H1 (cell line): ENCODE data around the gene CSDE1. TPM values are rescaled to one million over a fixed set of nuclear protein-coding genes. Genes with fewer than 3 reads are reported as not detected.

ENCODE experiments used
- CTCF ChIA-PET: fragments of 300-600 bp; sonication (Branson Sonifier 250); formaldehyde crosslinking; loops from one replicate; lab custom pipeline; 2021; ENCODE audit not compliant: partially characterized antibody; lab: Charles Lee
- POLR2A ChIA-PET: fragments of 300-600 bp; sonication (Branson Sonifier 250); formaldehyde crosslinking; loops from one replicate; lab custom pipeline; 2021; ENCODE audit warnings: inconsistent platforms; ENCODE audit not compliant: partially characterized antibody; lab: Charles Lee
- DNase-seq, 2 experiments: peaks; one replicate each; pipeline versions ENCODE4 v3.0.0 to v3.0.0-alpha.2; 2010 to 2022; ENCODE audit warnings: low spot score in 2 of 2, low read depth in 1 of 2, mixed read lengths in 1 of 2
- FAIRE-seq: peaks from 2 replicates; lab custom pipeline; 2011; peaks lifted over from hg19 to GRCh38; lab: Jason Lieb, UNC
- H2AFZ ChIP-seq: 2 replicates; pipeline ENCODE4 v1.8.1; 2012; ENCODE audit warnings: low read length, inconsistent platforms
- H2AK5ac ChIP-seq: 2 replicates; pipeline ENCODE4 v1.6.1; 2013; ENCODE audit warnings: low read depth, low read length
- H2BK120ac ChIP-seq: replicated peaks from 2 replicates; pipeline ENCODE3; 2013; ENCODE audit warnings: low read depth, low read length, inconsistent platforms
- H2BK12ac ChIP-seq: 2 replicates; pipeline ENCODE4 v1.6.1; 2013; ENCODE audit warnings: low read depth, low read length
- H2BK15ac ChIP-seq: 2 replicates; pipeline ENCODE4 v1.6.1; 2013; ENCODE audit warnings: low read length
- H2BK20ac ChIP-seq: 2 replicates; pipeline ENCODE4 v1.6.1; 2013; ENCODE audit warnings: low read length
- H2BK5ac ChIP-seq: 2 replicates; pipeline ENCODE4 v1.6.1; 2013; ENCODE audit warnings: low read depth, low read length
- H3K14ac ChIP-seq: 2 replicates; pipeline ENCODE4 v1.6.1; 2013; ENCODE audit warnings: inconsistent platforms; ENCODE audit not compliant: insufficient read length
- H3K18ac ChIP-seq: 2 replicates; pipeline ENCODE4 v1.6.1; 2013; ENCODE audit warnings: low read length; ENCODE audit errors: extremely low read depth
- H3K23ac ChIP-seq: 2 replicates; pipeline ENCODE4 v1.6.1; 2013; ENCODE audit warnings: inconsistent platforms; ENCODE audit not compliant: insufficient read length
- H3K23me2 ChIP-seq: 2 replicates; pipeline ENCODE4 v1.6.1; 2013; ENCODE audit warnings: low read depth, low read length
- H3K27ac ChIP-seq: 2 replicates; pipeline ENCODE4 v1.6.1; 2011; ENCODE audit warnings: low read depth, low read length, inconsistent platforms
- H3K27me3 ChIP-seq, 4 experiments: replicated peaks in 1 of 4; 1 replicate in 1 of 4; 2 replicates in 3 of 4; pipeline versions ENCODE4 v1.6.1 to v1.8.1; 2011 to 2013; ENCODE audit warnings: low read length in 3 of 4, mild to moderate bottlenecking in 3 of 4, inconsistent platforms in 2 of 4, mixed read lengths in 2 of 4, moderate library complexity in 1 of 4; ENCODE audit not compliant: control insufficient read depth in 3 of 4, insufficient read depth in 3 of 4; ENCODE audit errors: extremely low read depth in 1 of 4
- H3K36me3 ChIP-seq, 4 experiments: 2 replicates each; pipeline versions ENCODE4 v1.6.1 to v1.8.1; 2011 to 2013; ENCODE audit warnings: mild to moderate bottlenecking in 4 of 4, low read length in 3 of 4, moderate library complexity in 2 of 4, control low read depth in 1 of 4, inconsistent platforms in 1 of 4; ENCODE audit not compliant: insufficient read depth in 4 of 4, control insufficient read depth in 2 of 4
- H3K4ac ChIP-seq: replicated peaks from 2 replicates; pipeline ENCODE3; 2013; ENCODE audit warnings: low read length, low read depth, mixed read lengths, inconsistent platforms; ENCODE audit not compliant: insufficient read length
- H3K4me1 ChIP-seq, 4 experiments: replicated peaks in 1 of 4; 1 replicate in 1 of 4; 2 replicates in 3 of 4; pipeline versions ENCODE4 v1.6.1 to v1.8.1; 2011 to 2013; ENCODE audit warnings: low read length in 3 of 4, inconsistent platforms in 2 of 4, mixed read lengths in 1 of 4; ENCODE audit not compliant: insufficient read depth in 4 of 4, control insufficient read depth in 3 of 4
- H3K4me2 ChIP-seq, 2 experiments: 2 replicates each; pipeline versions ENCODE4 v1.6.1 to v1.8.1; 2011 to 2013; ENCODE audit warnings: low read depth in 2 of 2, low read length in 2 of 2, control low read depth in 1 of 2, inconsistent platforms in 1 of 2, mild to moderate bottlenecking in 1 of 2; ENCODE audit not compliant: insufficient read depth in 1 of 2
- H3K4me3 ChIP-seq, 4 experiments: fragments of 200-600, 300-600 bp in 1 of 4; sonication (generic), shearing (Covaris generic), sonication (Bioruptor Twin) in 1 of 4; 2 replicates each; pipeline versions ENCODE4 v1.5.1 to v1.8.1; 2011 to 2016; ENCODE audit warnings: low read length in 4 of 4, low read depth in 3 of 4, control low read depth in 2 of 4, inconsistent platforms in 2 of 4, mild to moderate bottlenecking in 2 of 4, mixed read lengths in 1 of 4, moderate library complexity in 1 of 4; ENCODE audit not compliant: insufficient read depth in 2 of 4; ENCODE audit errors: extremely low read depth in 1 of 4
- H3K56ac ChIP-seq: replicated peaks from 2 replicates; pipeline ENCODE3; 2013; ENCODE audit warnings: low read depth, mild to moderate bottlenecking, mixed read lengths, low read length, inconsistent platforms; ENCODE audit not compliant: insufficient read length
- H3K79me1 ChIP-seq: 2 replicates; pipeline ENCODE4 v1.6.1; 2013; ENCODE audit warnings: low read depth, low read length, control low read depth
- H3K79me2 ChIP-seq, 2 experiments: 2 replicates each; pipeline versions ENCODE4 v1.6.1 to v1.8.1; 2012 to 2013; ENCODE audit warnings: low read length in 2 of 2, mild to moderate bottlenecking in 2 of 2, inconsistent platforms in 1 of 2; ENCODE audit not compliant: insufficient read depth in 2 of 2, control insufficient read depth in 1 of 2
- H3K9ac ChIP-seq, 4 experiments: replicated peaks in 1 of 4; 1 replicate in 1 of 4; 2 replicates in 3 of 4; pipeline versions ENCODE4 v1.6.1 to v1.8.1; 2011 to 2013; ENCODE audit warnings: low read depth in 3 of 4, low read length in 3 of 4, control low read depth in 2 of 4, mild to moderate bottlenecking in 2 of 4, moderate library complexity in 2 of 4, inconsistent platforms in 1 of 4; ENCODE audit errors: extremely low read depth in 1 of 4
- H3K9me3 ChIP-seq, 2 experiments: 2 replicates each; pipeline versions ENCODE4 v1.6.1 to v1.8.1; 2012 to 2013; ENCODE audit warnings: mild to moderate bottlenecking in 2 of 2, moderate library complexity in 2 of 2, control low read depth in 1 of 2, inconsistent platforms in 1 of 2, low read depth in 1 of 2, low read length in 1 of 2, mixed read lengths in 1 of 2; ENCODE audit not compliant: insufficient read depth in 2 of 2
- H4K20me1 ChIP-seq, 2 experiments: replicated peaks in 1 of 2; 2 replicates each; pipeline versions ENCODE3 to v1.8.1; 2011 to 2013; ENCODE audit warnings: inconsistent platforms in 2 of 2, low read length in 2 of 2, mild to moderate bottlenecking in 1 of 2; ENCODE audit not compliant: insufficient read depth in 2 of 2, control insufficient read depth in 1 of 2
- H4K5ac ChIP-seq: 2 replicates; pipeline ENCODE4 v1.6.1; 2013; ENCODE audit warnings: low read length, low read depth, mixed read lengths, inconsistent platforms; ENCODE audit not compliant: insufficient read length
- H4K8ac ChIP-seq: 2 replicates; pipeline ENCODE4 v1.8.0; 2013; ENCODE audit warnings: mild to moderate bottlenecking, moderate library complexity, low read length, inconsistent platforms; ENCODE audit not compliant: insufficient read depth; ENCODE audit errors: extremely low read depth
- H4K91ac ChIP-seq: replicated peaks from 2 replicates; pipeline ENCODE3; 2013; ENCODE audit warnings: low read length, mixed read lengths, inconsistent platforms; ENCODE audit not compliant: insufficient read length
- BACH1 ChIP-seq: IDR thresholded peaks from 2 replicates; pipeline ENCODE4 v1.6.1; 2012; ENCODE audit warnings: low read length, improper control_type of control experiment
- CTCF ChIP-seq, 3 experiments: IDR thresholded peaks; 1 replicate in 2 of 3; 2 replicates in 1 of 3; pipeline versions ENCODE4 v1.5.1 to v1.6.1; 2011; ENCODE audit warnings: low read length in 3 of 3, mild to moderate bottlenecking in 3 of 3, inconsistent platforms in 2 of 3, low read depth in 1 of 3, moderate library complexity in 1 of 3; ENCODE audit not compliant: insufficient read depth in 1 of 3; ENCODE audit errors: control extremely low read depth in 1 of 3
- EGR1 ChIP-seq: IDR thresholded peaks from 2 replicates; pipeline ENCODE4 v1.6.1; 2011; ENCODE audit warnings: low read depth, low read length, borderline replicate concordance
- EP300 ChIP-seq, 2 experiments: IDR thresholded peaks; 1 replicate in 1 of 2; 2 replicates in 1 of 2; pipeline ENCODE4 v1.6.1; 2011 to 2012; ENCODE audit warnings: low read depth in 2 of 2, low read length in 2 of 2, mild to moderate bottlenecking in 2 of 2, borderline replicate concordance in 1 of 2, inconsistent platforms in 1 of 2, moderate library complexity in 1 of 2
- FOSL1 ChIP-seq: IDR thresholded peaks from 2 replicates; pipeline ENCODE4 v1.6.1; 2011; ENCODE audit warnings: mild to moderate bottlenecking, low read depth, low read length, moderate library complexity; ENCODE audit not compliant: insufficient read depth
- HDAC2 ChIP-seq, 2 experiments: fragments of 300-600 bp in 1 of 2; sonication (generic) in 1 of 2; IDR thresholded peaks; 2 replicates each; pipeline ENCODE4 v1.6.1; 2011 to 2012; ENCODE audit warnings: low read depth in 2 of 2, low read length in 2 of 2, mild to moderate bottlenecking in 2 of 2, moderate library complexity in 2 of 2, borderline replicate concordance in 1 of 2, inconsistent platforms in 1 of 2
- POLR2AphosphoS5 ChIP-seq: IDR thresholded peaks from 2 replicates; pipeline ENCODE4 v1.6.1; 2011; ENCODE audit warnings: low read depth, low read length
- SP2 ChIP-seq: IDR thresholded peaks from 2 replicates; pipeline ENCODE4 v1.6.1; 2012; ENCODE audit warnings: mild to moderate bottlenecking, low read length, inconsistent platforms
- TAF7 ChIP-seq: optimal IDR thresholded peaks from 2 replicates; pipeline ENCODE3; 2011; ENCODE audit warnings: low read depth, mild to moderate bottlenecking, inconsistent platforms, low read length, moderate library complexity, borderline replicate concordance
- TBP ChIP-seq: IDR thresholded peaks from 2 replicates; pipeline ENCODE4 v1.6.1; 2011; ENCODE audit warnings: low read depth, low read length, improper control_type of control experiment
- WGBS, 2 experiments: shearing (Covaris generic) in 1 of 2; methylation state at CpG; one replicate each; pipeline versions ENCODE4 v1.1.6 to v1.1.7; 2013 to 2015; ENCODE audit warnings: low lambda C conversion rate in 2 of 2, mixed read lengths in 2 of 2, inconsistent platforms in 1 of 2, low coverage in 1 of 2, missing lambda C conversion rate in 1 of 2; ENCODE audit not compliant: insufficient replicate concordance in 2 of 2, insufficient coverage in 1 of 2, insufficient read length in 1 of 2; ENCODE audit errors: extremely low coverage in 1 of 2, missing lambda C conversion rate in 1 of 2; 5-methylcytosine and 5-hydroxymethylcytosine counted together
- polyA plus RNA-seq, 7 experiments: library from polyadenylated mRNA; depleted of rRNA in 3 of 7; stranded (reverse) in 5 of 7; unstranded in 2 of 7; fragments of >200 nt in 5 of 7; fragments of 200-250 nt in 2 of 7; gene quantifications; 1 replicate in 5 of 7; 2 replicates in 1 of 7; 4 replicates in 1 of 7; pipeline versions ENCODE4 v1.2.1 to v1.2.3, GENCODE V29; 2011 to 2013; ENCODE audit warnings: missing spikeins in 2 of 7, mixed read lengths in 2 of 7
- total RNA-seq: library from RNA; stranded (reverse); fragmentation: NEBNext Ultra II Directional; extraction: Animal tissue kit (Norgen Biotek cat#: 25700); gene quantifications from 2 replicates; pipeline ENCODE4 v1.2.1, GENCODE V29; 2021

CSDE1 gene
- total and polyA plus RNA-seq, 2 of the 8 experiments (the other 6 are each of a cell fraction or from before 2014, with no cell fraction given) = 149 to 635 TPM

- H3K4ac ChIP-seq = no peak overlapping the region
- TF ChIP-seq TAF7 (no peak), FOSL1 (no peak), POLR2AphosphoS5 (no peak), BACH1 (no peak), HDAC2 (IDR thresholded peaks at IDR 0.05; ENCODE audit: borderline replicate concordance in 1 of 2, low read depth in 2 of 2, low read length in 2 of 2) (no peak), SP2 (no peak), EP300 (IDR thresholded peaks at IDR 0.05; ENCODE audit: borderline replicate concordance in 1 of 2, low read depth in 2 of 2, low read length in 2 of 2) (no peak), EGR1 (no peak), TBP (no peak), CTCF (IDR thresholded peaks at IDR 0.05; ENCODE audit: control extremely low read depth in 1 of 3, insufficient read depth in 1 of 3, low read depth in 1 of 3, low read length in 3 of 3) (no peak)
These were observed 14.2 kb upstream of the CSDE1 start for GRCh38 chr1:114771992-114772391.

More at GRCh38 chr1:114771992-114772391, 14.2 kb upstream of the CSDE1 start:
- Histone ChIP-seq H3K23ac (no peak overlapping the region), H3K79me1 (no peaks in the 10 kb centered on the region), H3K18ac (no peak overlapping the region), H3K36me3 (peaks cover 0 to 37% (median 13%) of the 10 kb centered on the region in 4 experiments; a peak in 7 of 8 replicates), H2AFZ (no peak overlapping the region), H3K23me2 (no peaks in the 10 kb centered on the region), H3K9ac (no peak overlapping the region), H2BK15ac (no peak overlapping the region), H3K4me3 (no peak overlapping the region), H4K8ac (no peak overlapping the region), H3K14ac (no peak overlapping the region), H4K91ac (no peak overlapping the region), H2BK12ac (no peak overlapping the region), H2BK20ac (no peak overlapping the region), H4K5ac (no peak overlapping the region), H2AK5ac (no peak overlapping the region), H3K4me1 (no peaks in the 10 kb centered on the region), H3K9me3 (no peaks in the 10 kb centered on the region), H2BK120ac (no peak overlapping the region), H3K27ac (no peak overlapping the region), H4K20me1 (no peaks in the 10 kb centered on the region), H3K56ac (no peak overlapping the region), H3K4me2 (no peak overlapping the region), H2BK5ac (no peak overlapping the region), H3K79me2 (0 out of 4 replicates have a peak, but pooled peaks cover 0 to 2% of the 10 kb centered on the region in 2 experiments), H3K27me3 (no peaks in the 10 kb centered on the region)
- DNase-seq (no peak), FAIRE-seq (no peak)
- ChIA-PET POLR2A (interaction anchor here (3.5 kb wide), 1 partner anchor 14 kb away, joined by 16 read pairs; the partner anchor contains the start of gene CSDE1), CTCF (no interaction called here)
- 94% methylated on average over 1 of the region's 1 CpG; no CpG with 5 or more reads in 1 of the 2 experiments for WGBS, 2 experiments
